SK-N-DZ (cell line): ENCODE data around the gene MDH1.
"Not testable (repeated sequence)": the region's sequence is repeated elsewhere in the genome, so short reads cannot be mapped to it uniquely, and the experiment has no call there.

Experiments used
- DNase-seq: peaks from one replicate; pipeline ENCODE4 v3.0.0-alpha.2; 2015; ENCODE audit warnings: low spot score

Gene MDH1

DNA sequence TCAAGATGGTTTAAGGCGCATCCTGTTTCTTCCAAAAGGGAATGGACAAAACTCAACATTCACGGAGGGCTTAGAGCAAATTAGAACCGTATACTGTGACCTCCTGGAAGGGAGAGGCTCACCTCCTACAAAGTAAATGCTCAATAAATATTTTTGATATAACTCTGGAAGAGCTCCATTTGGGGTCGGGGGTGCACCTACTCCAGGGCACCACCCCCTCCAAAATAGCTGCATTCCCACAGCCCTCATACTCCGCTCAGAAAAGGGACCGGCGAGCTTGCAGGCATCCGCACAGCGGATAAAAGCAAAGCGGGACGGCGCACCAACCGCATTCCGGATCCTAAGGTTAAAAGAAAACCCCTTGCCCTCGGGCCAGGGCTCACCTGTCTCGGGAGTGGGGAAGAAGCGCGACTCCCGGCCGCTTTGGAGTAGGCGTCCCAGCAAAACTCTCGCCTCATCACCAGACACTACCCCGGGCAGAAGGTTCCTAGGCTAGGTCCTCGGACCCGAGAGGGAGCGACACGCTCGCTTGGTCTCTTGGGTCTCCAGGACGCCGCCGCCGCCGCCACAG is 864 bp upstream of the MDH1 start:
- peak; percentile 10 for DNase-seq

DNA sequence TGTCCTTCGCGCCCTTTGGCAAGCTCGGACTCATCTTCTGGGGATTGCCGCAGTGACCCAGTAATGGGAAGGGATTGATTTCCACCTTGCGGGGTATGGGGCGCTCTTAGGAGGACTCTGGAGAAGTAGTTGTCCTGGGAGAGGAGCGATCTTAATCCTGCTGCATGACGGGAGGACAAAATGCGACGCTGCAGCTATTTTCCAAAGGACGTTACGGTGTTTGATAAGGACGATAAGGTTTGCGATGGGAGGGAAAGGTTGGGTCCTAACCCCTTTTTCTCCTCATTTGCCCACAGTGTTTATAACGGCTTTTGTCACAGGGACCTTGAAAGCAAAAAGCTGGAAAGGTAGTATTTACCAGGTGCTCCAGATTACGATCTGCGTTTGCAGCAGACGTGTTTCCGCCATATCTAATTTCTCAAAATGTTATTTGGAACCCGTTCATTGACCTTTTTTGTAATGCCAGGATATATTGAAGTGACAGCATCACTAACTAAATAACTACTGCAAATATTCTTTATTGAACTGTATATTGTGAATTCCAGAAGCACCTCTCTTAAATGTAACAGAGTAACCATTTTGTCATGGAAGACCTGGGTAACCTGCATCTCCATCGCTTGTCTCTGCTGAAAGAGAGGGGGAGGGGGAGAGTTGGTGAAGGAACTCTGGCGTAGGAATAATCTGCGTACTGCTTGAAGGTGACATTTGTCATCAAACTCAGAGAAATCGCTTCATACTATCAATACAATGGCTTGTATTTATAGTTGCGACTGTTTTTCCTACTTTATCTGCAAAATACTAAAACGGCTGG is 590 bp downstream of the MDH1 start:
- peak; percentile 24 for DNase-seq

DNA sequence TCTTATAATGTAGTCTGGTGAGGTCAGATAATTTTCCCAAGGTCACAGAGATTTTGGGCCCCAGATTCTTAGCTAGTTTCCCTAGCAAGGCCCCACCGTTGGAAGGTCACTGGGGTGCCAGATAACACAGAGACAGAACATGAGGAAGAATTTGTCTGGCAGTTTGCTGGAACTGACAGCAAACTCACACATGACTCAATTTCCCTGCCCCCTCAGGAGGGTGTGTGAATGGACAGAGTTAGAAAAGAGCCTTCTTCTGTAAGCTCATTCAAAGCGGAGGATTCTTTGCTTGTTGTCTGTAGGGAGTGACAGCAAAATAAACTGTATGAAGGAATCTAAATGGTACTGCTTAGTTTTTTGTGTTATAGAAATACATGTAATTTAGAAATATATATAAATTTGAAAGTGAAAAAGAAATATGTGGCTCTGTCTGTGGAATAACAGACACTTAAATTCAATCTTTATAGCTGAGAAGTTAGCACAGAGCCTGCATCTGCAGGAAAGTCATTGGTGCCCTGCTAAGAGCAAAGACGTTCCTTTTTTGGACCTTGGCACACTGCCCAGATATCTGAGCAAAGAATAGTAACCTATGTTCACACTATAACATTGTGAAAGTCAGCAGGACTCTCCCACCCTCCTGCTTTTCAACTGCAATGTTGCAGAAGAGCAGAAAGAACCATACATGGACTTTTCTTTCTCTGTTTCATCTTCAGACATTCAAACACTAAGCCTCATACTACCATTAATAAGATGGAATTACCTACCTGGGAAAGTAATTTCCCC is 2.1 kb downstream of the MDH1 start:
- DNase-seq: no peak

DNA sequence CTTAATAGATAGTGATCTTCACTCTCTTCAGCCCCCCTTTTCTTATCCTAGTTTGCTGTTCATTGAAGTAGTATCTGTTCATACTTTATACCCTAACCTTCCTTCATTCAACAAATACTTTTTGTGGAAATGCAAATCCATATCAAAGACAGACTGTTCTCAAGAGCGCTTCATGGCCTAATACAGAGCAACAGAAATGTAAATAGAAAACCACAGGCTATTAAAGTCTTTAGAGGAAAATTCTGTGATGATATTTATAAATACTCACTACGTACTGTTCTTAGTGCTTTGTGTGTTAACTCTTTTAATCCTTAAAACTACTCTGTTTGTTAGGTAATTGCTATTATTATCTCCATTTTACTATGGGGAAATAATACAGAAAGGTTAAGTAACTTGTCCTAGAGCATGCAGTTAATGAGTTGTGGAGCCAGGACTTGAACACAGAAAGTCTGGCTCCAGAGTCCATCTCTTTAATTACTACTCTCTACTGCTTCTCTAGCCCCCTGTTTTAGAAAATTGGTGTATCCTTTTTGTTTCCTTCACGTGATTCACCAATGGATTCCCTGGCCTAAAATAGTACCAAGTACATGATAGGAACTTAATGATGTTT is 2.9 kb downstream of the MDH1 start:
- DNase-seq: no peak

DNA sequence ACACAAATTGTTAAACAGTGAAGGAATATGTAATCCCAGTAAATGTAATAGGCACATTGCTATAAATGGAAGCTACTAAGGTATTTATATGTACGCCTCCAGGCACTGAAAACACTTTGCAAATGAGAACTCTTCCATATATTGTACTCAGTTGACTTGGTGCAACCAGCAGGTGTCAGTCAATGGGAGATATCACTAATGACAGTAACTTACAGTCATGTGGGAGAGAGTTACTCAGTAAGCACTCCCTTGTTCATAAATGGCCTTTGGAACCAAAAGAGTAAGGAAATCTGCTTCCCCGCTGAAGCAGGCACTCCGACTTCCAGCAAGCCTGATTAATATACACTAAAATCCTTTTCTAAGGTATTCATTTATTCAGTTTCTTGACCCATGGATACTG is 5.9 kb downstream of the MDH1 start:
- no peak for DNase-seq

DNA sequence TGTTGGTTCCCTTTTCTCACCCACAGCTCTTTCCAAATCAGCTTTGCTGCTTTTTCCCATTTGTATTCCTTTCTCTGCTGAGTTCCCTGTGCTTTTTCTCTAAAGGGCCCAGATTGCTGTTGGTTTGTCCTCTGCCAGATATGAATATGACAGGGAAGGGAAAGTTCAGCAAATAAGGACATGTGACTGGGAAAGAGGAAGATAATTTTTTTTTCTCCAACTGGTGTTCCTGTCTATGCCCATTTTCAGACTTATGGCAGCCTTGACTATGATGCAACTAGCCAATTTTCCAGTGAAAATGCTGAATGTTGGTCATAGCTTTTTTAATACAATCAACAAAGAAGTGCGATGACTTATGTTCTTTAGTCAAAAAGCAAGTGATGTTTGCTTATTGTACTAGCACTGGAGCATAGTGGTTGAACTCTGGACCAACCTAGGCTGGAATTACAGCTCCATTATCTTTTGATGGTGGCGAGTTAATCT is 7.7 kb downstream of the MDH1 start:
- no peak for DNase-seq

DNA sequence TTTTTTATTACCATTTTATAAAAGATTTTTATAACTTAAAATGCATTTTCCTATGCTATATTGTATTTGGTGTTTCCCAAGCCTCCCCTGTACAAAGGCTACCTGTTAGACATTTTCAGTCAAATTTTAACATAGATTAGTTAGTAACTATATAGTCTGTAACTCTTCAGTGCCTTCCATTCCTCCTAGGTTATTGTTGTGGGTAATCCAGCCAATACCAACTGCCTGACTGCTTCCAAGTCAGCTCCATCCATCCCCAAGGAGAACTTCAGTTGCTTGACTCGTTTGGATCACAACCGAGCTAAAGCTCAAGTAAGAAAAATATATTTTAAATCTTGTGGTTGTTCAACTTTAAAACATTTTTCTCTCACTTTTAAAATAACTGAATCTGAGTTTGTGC is 10.2 kb downstream of the MDH1 start:
- DNase-seq: no peak

DNA sequence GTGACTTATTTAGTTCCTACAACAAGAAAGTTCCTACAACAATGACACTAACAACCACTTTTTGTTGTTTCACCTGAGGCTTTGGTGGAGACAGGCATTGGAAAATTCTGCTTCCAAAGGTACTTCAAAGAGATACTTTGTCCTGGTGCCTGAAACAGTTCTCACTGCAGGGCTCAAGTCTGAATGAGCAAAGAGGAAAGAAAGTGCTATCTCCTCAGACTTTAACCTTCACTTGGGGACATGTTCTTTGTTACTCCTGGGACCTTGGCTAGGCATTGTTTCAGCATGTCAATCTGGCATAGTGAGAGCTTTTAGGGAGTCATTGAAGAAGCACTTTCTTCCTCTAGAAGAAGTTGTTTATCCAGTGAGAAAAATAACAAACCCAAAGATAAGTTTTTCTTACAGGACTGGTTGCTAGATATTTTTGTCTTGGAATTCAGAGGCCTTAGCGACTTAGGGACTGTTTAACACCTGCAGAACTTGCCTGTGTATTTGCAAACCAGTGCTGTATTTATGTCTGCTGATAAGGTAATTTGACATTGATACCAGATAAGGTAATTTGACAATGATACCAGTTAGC is 12.2 kb downstream of the MDH1 start:
- DNase-seq: no peak

DNA sequence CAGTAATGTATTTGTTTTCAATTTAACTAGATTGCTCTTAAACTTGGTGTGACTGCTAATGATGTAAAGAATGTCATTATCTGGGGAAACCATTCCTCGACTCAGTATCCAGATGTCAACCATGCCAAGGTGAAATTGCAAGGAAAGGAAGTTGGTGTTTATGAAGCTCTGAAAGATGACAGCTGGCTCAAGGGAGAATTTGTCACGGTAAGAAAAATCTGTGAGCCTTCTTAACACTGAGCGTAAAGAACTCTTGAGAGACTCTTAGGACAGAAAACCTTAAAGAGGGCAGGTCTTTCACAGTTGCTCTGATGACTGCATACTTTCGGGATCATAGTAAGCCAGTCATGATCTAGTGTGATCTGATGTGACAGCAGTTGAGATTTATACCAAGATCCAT is 15.9 kb downstream of the MDH1 start:
- DNase-seq: no peak

DNA sequence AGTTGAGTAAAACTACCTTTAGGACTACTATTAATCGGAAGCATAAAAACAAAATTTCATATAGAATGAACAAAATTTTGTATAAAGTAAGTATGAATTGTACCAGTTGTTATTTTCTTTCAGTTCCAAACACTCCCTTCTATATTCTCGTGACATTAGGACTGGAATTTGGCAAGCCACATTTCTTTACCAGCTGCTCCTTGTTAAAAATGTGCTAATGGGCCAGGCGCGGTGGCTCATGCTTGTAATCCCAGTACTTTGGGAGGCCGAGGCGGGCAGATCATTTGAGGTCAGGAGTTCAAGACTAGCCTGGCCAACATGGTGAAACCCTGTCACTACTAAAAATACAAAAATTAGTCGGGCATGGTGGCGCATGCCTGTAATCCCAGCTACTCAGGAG is 20.1 kb downstream of the MDH1 start:
- not testable (repeated sequence) for DNase-seq

DNA sequence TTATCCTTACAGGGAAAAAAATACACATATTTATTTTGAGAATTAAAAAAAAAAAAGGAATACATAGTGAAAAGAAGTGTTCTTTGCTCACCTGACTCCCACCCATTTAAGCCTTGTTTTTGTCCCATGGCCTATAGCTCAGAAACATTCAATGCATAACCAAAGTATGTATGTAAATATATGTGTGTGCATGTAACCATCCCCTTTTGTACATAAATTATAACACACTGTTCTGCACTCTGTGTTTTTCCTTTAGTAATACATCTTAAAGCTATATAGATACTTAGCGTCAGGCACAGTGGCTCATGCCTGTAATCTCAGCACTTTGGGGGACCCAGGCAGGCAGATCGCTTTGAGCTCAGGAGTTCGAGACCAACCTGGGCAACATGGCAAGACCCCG is 21.8 kb downstream of the MDH1 start:
- no peak for DNase-seq

DNA sequence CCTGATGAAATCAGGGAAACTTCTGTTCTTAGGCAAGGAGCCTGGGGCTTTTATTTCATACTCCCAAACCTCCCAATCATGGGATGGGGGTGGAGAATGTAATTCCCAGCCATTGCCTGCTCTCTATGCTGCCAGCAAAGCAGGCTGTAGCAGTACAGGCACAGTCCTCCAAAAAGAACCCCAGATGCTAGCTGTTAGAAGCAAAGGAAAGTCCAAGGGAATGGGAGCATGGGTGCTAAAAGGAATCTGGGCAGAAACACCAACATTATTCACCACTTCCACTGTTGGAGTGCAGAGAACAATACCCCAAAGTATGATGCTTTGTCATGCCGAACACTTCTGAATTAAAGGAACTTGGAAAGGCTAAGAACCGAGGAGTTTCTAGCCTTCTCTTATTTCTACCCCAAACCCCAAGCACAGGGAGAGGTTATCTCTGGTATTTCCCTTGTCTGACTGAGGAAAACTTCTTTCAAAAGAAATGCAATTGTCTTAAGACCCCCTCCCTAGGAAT is 24.7 kb downstream of the MDH1 start:
- DNase-seq: no peak

DNA sequence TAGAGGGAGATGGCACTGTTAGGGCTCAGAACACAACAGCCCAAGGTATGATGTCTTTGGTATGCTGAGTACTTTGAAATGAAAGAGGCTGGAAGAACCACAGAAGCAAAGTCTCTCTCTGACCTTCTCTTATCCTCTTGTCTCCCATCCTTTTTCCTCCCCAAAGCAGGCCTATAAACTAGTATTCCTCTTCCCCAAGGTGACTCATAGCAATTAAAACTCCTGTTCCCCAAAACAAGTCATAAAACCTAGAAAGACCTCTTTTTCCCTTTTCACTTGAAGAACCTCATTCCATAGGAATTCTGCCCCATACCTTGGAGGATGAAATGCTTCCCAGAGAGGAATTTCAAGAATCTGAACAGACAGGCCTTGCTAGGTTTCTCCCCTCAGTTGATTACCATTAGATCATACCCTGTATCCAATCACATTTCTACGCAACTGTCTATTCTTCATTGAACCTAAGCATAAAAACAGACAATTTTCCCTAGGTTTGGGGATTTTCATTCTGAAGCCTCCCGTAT is 25.7 kb downstream of the MDH1 start:
- no peak for DNase-seq

DNA sequence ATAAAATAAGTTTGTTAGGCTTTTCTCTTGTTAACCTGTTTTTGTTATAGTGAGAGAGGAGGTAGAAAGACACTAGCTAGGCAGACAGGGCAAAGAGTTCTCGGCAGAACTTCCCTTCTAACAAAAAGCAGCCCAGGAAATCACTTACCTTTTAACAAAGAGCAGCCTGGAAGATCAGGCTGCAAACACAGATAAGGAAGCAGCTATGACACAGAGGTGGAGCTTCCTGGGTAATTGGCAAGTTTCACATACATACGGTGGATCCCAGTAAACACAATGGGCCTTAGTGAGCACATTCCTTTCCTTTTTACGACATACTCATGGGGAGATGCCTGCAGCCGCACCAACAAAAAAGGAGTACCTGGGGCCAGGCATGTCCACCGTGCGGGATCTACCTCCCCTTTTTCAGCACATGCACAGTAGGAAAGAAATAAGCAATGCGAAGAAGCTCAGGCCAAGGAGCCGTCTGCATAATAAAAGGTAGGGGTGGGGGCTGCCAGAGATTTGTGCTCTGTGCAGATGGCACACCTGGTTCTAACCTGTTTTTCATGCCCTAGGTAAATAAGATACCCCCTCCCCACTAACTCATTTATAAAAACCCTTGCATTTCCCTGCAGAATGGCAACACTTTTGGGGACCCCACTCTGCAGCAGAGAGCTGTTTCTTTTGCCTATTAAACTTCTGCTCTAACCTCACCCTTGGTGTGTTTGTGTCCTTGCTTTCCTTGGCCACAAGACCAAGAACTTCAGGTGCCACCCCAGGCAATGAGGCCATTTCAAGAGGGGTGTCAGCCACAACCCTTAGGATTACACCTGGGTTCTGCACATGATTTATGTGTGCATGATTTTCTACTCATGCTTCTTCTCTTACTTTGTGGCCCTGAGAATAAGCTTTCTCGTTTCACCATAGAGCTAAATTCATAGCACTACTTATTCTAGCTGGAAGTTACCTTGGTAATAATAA is 26.5 kb downstream of the MDH1 start:
- DNase-seq: no peak

DNA sequence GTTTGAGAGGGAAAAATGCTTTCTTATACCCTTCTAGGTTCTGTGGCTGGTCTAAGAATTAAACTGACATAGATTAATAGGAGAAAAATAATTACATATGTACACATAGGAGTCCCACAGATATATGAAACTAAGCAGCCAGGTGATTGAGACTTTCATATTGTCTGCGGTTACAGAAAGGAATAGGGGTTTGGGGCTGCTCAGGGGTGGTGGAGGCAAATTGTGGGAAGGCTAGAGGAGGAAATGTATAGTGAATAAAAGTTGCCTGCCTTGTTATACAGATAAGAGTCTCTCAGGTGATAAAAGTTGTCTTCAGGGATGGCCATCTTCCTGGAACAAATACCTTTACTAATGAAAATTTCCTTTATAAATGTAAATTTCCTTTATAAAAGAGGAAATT is 28.6 kb downstream of the MDH1 start:
- no peak for DNase-seq

DNA sequence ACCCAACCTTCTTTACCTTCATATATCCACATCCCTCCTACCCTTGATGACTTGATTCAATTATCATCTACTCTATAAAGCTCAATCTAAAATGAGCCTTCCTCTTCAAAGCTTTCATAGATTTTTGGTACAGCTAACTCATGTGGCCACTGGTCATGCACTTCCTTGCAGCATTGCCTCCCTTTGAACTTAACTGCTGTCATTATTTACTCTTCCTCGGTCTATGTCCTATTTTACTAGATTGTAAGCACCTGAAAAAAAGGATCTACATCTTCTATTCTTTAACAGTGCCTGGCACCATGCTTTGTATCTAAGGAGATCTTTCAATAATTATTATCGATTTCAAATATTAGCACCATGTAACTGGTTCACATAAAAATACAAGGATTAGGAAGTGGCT is 30.6 kb downstream of the MDH1 start:
- DNase-seq: no peak

DNA sequence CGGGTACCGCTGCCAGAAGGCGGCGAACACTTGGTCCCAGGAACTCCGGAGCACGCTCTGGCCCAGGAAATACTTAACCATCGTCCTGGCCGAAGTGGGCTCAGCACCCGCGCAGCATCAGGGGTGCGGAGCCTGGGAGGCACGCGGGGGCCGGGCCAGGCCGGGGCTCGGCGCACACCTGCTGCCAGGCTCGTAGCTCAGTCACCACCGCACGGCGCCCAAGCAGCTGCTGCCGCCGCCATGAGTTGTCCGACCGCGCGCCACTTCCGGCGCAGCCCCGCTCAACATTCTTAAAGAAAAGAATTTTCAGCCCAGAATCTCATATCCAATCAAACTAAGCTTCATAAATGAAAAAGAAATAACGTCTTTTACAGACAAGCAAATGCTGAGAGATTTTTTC is 34.0 kb downstream of the MDH1 start:
- no peak for DNase-seq

DNA sequence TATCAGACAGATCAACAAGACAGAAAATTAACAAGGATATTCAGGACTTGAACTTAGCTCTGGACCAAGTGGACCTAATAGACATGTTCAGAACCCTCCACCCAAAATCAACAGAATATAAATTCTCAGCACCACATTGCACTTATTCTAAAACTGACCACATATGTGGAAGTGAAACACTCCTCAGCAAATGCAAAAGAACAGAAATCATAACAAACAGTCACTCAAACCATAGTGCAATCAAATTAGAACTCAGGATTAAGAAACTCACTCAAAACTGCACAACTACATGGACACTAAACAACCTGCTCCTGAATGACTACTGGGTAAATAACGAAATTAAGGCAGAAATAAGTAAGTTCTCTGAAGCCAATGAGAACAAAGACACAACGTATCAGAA is 35.0 kb downstream of the MDH1 start:
- not testable (repeated sequence) for DNase-seq

DNA sequence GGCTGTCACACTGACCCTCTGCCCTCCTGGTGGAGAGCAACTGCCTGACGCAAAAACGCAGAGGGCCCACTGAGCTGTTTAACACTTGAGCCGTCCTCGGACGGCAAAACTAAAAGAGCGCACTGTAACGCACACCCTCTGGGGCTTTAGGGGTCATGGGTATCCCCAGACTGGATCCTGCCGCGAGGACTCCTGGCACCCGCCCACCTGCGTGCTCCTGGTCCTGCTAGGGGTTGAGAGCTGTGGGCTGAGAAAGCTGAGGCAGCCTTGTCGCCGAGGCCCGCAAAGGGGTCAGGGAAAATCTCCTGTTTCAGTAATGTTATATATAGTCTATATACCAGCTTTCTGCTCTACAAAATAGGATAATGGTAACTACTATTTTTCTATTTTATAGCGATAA is 39.1 kb downstream of the MDH1 start:
- no peak for DNase-seq

DNA sequence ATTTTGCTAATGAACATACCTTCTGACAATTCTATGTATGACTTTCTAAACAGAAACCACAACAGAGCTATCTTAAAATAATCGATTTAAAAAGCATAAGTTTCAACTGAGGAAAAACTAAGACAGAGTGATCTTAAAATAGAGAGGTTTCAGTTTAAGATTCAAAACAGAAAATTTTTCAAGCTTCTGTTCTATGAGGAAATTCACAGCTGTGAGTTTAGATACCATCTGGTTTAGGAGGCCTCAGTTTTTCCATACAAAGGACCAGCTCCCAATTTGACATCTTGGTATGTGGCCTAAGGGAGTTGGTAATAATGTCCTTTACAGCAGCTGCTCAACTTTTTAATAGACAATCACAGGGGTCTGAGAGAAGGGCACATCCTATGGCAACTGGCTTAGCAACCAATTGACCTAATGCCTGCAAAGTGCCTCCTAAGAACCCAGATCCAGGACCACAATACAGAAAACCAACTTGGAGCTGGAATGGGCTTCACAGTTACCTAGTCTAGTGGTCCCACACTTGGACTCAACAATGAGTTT is 39.7 kb downstream of the MDH1 start:
- no peak for DNase-seq
